ENCODE measurements around the gene GADL1.

GADL1 gene

DNA sequence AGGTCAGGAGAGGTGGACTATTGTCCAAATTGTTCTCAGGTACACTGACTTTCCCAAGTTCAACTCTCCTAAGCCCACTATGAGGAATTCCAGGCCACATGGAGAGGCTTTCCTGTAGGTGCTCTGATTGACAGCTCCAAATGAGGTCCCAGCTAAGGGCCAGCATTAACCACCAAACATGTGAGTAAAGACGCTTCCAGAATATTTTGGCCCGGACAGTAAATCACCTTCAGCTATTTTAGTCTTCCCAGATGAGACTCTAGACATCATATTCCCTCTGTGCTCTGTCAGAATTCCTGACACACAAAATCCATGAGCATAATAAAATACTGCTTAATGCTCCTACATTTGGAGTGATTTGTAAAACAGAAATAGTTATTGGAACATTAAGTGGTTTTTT is 152.6 kb downstream of the GADL1 start:
- no peak for DNase-seq (ENCODE audit: extremely low spot score)
- TF ChIP-seq LEF1 (IDR thresholded peaks at IDR 0.05; ENCODE audit: borderline replicate concordance) (no peak), CTBP1 (IDR thresholded peaks at IDR 0.05; ENCODE audit: borderline replicate concordance) (no peak), FOXA1 (IDR thresholded peaks at IDR 0.05) (no peak), HDGF (IDR thresholded peaks at IDR 0.05; ENCODE audit: borderline replicate concordance) (no peak), ELF4 (IDR thresholded peaks at IDR 0.05) (no peak)
- ChIA-PET CTCF (no interaction called here), POLR2A (no interaction called here)

DNA sequence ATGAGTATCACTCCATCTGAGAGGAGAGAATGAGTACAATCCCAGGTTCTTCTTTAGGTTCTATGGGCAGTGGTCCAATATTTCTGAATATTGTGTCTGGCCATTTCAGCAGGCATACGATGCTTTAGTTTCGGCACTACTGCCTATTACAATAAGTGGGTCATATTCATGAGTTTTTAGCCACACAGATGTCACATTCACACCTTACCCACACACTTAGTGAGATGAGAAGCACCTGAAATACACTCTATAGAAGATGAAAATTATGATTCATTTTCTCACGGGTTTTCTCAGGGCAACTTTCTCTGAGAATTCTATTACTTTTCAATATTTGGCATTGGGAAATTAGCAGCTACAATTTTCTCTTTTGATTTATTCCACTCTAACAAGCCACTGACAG is 155.9 kb downstream of the GADL1 start:
- ChIA-PET CTCF (no interaction called here), POLR2A (no interaction called here)
- DNase-seq (ENCODE audit: extremely low spot score) = no peak
- TF ChIP-seq ELF4 (IDR thresholded peaks at IDR 0.05) = no peak
- no peak for TF ChIP-seq FOXM1 (IDR thresholded peaks at IDR 0.05; ENCODE audit: borderline replicate concordance)
- no peak for TF ChIP-seq L3MBTL2 (conservative IDR thresholded peaks at IDR 0.05)
- TF ChIP-seq TARDBP (IDR thresholded peaks at IDR 0.05) = no peak
- TF ChIP-seq FOXK2 (IDR thresholded peaks at IDR 0.05) = no peak
- TF ChIP-seq NFRKB (IDR thresholded peaks at IDR 0.05) = no peak
- TF ChIP-seq SUZ12 (IDR thresholded peaks at IDR 0.05) = no peak
- TF ChIP-seq, protein P1, sequence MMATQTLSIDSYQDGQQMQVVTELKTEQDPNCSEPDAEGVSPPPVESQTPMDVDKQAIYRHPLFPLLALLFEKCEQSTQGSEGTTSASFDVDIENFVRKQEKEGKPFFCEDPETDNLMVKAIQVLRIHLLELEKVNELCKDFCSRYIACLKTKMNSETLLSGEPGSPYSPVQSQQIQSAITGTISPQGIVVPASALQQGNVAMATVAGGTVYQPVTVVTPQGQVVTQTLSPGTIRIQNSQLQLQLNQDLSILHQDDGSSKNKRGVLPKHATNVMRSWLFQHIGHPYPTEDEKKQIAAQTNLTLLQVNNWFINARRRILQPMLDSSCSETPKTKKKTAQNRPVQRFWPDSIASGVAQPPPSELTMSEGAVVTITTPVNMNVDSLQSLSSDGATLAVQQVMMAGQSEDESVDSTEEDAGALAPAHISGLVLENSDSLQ (IDR thresholded peaks at IDR 0.05) = no peak
- TF ChIP-seq ARNT (IDR thresholded peaks at IDR 0.05) = no peak
- no peak for TF ChIP-seq SP1 (IDR thresholded peaks at IDR 0.05)
- no peak for TF ChIP-seq CTBP1 (IDR thresholded peaks at IDR 0.05; ENCODE audit: borderline replicate concordance)
- no peak for TF ChIP-seq HDGF (IDR thresholded peaks at IDR 0.05; ENCODE audit: borderline replicate concordance)
- TF ChIP-seq LEF1 (IDR thresholded peaks at IDR 0.05; ENCODE audit: borderline replicate concordance) = no peak
- TF ChIP-seq FOXA1 (IDR thresholded peaks at IDR 0.05) = no peak
- TF ChIP-seq BHLHE40 (IDR thresholded peaks at IDR 0.05; ENCODE audit: borderline replicate concordance) = no peak
- no peak for TF ChIP-seq ZNF384 (IDR thresholded peaks at IDR 0.05)

DNA sequence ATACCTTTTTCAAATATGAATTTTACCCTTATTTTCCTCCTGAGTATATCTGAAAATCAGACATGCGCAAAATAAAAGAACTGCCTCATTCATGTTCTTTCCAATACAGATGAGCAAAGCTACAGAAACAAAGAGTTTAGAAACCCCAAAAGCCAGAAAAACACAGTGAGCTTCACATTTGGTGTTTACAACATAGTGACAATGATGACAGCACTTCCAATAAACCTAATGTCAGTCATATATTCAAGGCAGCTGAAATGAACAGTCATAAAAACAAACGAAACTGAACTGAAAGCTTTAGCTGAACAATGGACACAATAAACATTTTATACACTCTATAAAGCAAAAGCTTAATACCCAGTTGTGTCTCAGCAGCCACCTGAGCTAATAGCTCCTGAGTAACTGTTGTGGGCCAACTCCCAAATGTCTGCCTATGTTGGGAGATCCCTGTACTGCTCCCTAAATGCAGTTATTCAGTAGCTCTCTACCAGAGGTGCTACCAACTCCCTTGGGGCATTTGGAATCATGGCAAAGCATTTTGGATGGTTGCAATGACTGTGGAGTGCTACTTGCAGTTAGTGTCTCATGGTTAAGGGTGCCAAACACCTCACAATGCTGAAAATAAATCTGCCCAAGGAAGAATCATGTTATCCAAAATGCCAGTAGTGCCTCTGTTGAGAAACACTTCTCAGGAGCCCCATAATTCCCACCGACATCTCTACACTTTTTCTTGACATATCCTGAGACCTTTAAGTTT is 156.5 kb downstream of the GADL1 start:
- TF ChIP-seq SUZ12 (IDR thresholded peaks at IDR 0.05) (no peak), HDGF (IDR thresholded peaks at IDR 0.05; ENCODE audit: borderline replicate concordance) (no peak), TARDBP (IDR thresholded peaks at IDR 0.05) (no peak), ELF4 (IDR thresholded peaks at IDR 0.05) (no peak), SP1 (IDR thresholded peaks at IDR 0.05) (no peak), ARNT (IDR thresholded peaks at IDR 0.05) (no peak), ZNF384 (IDR thresholded peaks at IDR 0.05) (no peak), FOXM1 (IDR thresholded peaks at IDR 0.05; ENCODE audit: borderline replicate concordance) (no peak), FOXK2 (IDR thresholded peaks at IDR 0.05) (no peak), NFRKB (IDR thresholded peaks at IDR 0.05) (no peak), LEF1 (IDR thresholded peaks at IDR 0.05; ENCODE audit: borderline replicate concordance) (no peak), FOXA1 (IDR thresholded peaks at IDR 0.05) (no peak)
- TF ChIP-seq, protein P1 (IDR thresholded peaks at IDR 0.05) = no peak
- DNase-seq (ENCODE audit: extremely low spot score) = no peak
- CTCF ChIA-PET = interaction anchor here (0.6 kb wide), 1 partner anchor 32 kb away, joined by 3 read pairs; no protein-coding TSS in a partner anchor
- POLR2A ChIA-PET = no interaction called here

DNA sequence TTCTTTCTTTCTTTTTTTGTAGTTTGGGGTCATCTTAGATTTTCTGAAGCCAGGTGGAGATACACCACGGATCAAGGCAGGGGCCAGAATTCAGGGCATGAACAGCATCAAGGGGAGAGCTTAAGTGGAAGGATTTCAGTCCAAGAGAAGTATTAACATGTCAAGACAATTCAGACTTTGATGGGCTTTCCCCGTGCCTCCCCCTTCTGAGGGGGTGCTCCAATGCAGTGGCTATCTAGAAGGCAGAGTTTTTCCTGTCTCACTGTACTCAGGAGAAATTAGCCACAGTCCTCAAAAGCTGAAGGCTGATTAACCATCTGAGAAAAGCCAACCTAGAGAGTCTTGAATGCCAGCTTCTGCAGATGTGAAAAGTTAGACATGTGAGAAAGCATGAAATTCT is 160.8 kb downstream of the GADL1 start:
- CTCF ChIA-PET = no interaction called here
- TF ChIP-seq FOXA1 (IDR thresholded peaks at IDR 0.05) (no peak), ARNT (IDR thresholded peaks at IDR 0.05) (no peak), NFRKB (IDR thresholded peaks at IDR 0.05) (no peak), BHLHE40 (IDR thresholded peaks at IDR 0.05; ENCODE audit: borderline replicate concordance) (no peak), FOXM1 (IDR thresholded peaks at IDR 0.05; ENCODE audit: borderline replicate concordance) (no peak), SUZ12 (IDR thresholded peaks at IDR 0.05) (no peak), LEF1 (IDR thresholded peaks at IDR 0.05; ENCODE audit: borderline replicate concordance) (no peak)
- TF ChIP-seq, protein P1 (IDR thresholded peaks at IDR 0.05) = no peak
- DNase-seq (ENCODE audit: extremely low spot score) = no peak
- POLR2A ChIA-PET = no interaction called here

DNA sequence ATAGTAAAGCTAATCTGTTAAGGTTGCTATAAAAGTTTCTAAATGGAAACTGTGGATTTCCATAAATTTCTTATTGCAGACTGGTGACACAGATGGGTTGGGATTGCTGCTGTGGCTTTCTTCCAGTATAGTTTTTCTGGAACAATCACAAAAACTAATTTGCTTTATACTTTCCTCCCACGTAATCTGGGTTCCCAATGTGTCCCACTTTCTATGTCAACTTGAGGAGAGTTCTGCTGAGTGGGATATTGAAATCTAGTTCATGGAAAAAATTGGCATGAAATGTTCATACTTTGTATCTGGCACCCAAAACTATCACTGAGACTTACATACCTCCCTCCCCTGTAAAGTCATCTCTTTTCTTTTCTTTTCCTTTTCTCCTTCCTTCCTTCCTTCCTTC is 161.3 kb downstream of the GADL1 start:
- CTCF ChIA-PET = no interaction called here
- POLR2A ChIA-PET = no interaction called here
- TF ChIP-seq BHLHE40 (IDR thresholded peaks at IDR 0.05; ENCODE audit: borderline replicate concordance) = no peak
- no peak for TF ChIP-seq SUZ12 (IDR thresholded peaks at IDR 0.05)
- TF ChIP-seq NFRKB (IDR thresholded peaks at IDR 0.05) = no peak
- TF ChIP-seq, protein P1 (IDR thresholded peaks at IDR 0.05) = no peak
- TF ChIP-seq L3MBTL2 (conservative IDR thresholded peaks at IDR 0.05) = no peak
- TF ChIP-seq FOXK2 (IDR thresholded peaks at IDR 0.05) = no peak
- no peak for TF ChIP-seq HDGF (IDR thresholded peaks at IDR 0.05; ENCODE audit: borderline replicate concordance)
- TF ChIP-seq LEF1 (IDR thresholded peaks at IDR 0.05; ENCODE audit: borderline replicate concordance) = no peak
- no peak for TF ChIP-seq ELF4 (IDR thresholded peaks at IDR 0.05)
- no peak for TF ChIP-seq CTBP1 (IDR thresholded peaks at IDR 0.05; ENCODE audit: borderline replicate concordance)
- no peak for TF ChIP-seq FOXA1 (IDR thresholded peaks at IDR 0.05)
- TF ChIP-seq ZNF384 (IDR thresholded peaks at IDR 0.05) = no peak
- TF ChIP-seq SP1 (IDR thresholded peaks at IDR 0.05) = no peak
- no peak for TF ChIP-seq ARNT (IDR thresholded peaks at IDR 0.05)
- no peak for TF ChIP-seq FOXM1 (IDR thresholded peaks at IDR 0.05; ENCODE audit: borderline replicate concordance)
- no peak for DNase-seq (ENCODE audit: extremely low spot score)
